HG03060 (cell line): ENCODE results near the gene NIPAL3.
"Not testable (repeated sequence)": the region's sequence is repeated elsewhere in the genome, so short reads cannot be mapped to it uniquely, and the experiment has no call there.

Source experiments
- ATAC-seq: cut with Tn5 transposase; IDR thresholded peaks from one replicate; pipeline ENCODE4 v1.9.1; 2021; ENCODE audit warnings: low read depth, moderate number of reproducible peaks; ENCODE audit not compliant: unreplicated experiment

The NIPAL3 gene

DNA sequence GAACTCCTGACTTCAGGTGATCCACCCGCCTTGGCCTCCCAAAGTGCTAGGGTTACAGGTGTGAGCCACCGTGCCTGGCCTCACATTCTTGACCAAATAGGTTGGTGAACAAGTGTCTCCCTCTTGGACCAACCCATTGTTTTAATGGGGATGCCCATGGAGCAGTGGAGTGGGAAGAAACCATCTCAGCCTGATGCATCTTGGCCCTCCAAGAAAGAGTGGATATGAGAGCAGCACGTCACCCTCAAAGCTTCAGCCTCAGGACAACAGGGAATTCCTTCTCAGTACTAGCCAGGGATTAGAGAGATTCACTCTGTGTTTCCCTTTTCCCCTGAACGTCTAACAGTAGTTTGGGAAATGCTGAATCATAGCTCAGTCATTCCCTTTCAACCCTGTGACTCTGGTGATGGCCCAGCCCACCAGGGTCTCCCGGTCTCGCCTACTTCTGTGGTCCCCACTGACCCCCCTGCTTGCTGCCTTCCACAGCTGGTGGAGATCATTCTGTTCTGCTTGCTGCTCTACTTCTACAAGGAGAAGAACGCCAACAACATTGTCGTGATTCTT, 37.4 kb downstream of the NIPAL3 start:
- ATAC-seq: no peak

DNA sequence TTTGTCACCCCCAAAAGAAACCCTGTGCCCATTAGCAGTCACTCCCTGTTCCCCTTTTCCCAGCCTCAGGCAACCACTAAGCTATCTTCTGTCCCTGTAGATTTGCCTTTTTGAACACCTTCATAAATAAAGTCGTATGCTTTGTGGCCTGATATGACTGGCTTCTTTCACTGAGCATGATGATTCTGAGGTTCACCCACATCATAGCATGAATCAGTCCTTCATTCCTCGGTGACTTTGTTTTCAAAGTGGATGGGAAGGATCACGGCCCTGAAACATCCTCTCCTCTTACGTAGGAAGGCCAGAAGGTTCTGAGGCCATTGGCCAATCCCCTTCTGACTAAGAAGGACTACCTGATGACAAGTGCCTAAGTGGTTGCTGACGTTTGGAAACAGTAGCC, 39.1 kb downstream of the NIPAL3 start:
- no peak for ATAC-seq

DNA sequence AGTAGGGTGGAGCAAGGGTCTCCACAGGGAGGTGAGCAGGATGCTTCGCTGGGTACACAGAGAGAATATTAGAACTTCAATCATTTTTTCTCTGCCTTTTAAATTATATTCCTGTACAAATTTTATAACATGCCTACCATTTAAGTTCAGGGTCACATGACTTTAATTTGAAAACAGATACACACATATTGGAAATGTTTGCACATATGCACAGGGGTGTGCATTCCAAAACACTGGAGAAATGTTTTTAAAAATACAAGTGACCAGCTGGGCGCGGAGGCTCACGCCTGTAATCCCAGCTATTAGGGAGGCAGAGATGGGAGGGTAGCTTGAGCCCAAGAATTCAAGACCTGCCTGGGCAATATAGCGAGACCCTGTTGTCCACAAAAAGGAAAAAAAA, 39.7 kb downstream of the NIPAL3 start:
- ATAC-seq: no peak

DNA sequence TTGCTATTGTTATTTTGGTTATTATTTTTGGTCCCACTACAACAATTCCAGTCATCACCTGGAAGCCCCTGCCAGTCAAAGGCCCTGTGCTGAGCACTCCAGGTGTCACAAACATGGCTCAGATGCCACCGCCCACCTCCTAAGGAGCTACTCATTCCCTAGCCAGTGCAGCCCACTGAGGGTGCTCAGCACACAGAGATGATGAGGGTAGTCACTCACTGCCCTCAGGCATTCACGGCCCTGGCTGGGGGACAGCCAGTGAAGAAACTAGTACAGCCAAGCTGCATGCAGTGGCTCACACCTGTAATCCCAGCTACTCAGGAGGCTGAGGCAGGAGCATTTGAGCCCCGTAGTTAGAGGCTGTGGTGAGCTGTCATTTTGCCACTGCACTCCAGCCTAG, 42.3 kb downstream of the NIPAL3 start:
- ATAC-seq: no peak

DNA sequence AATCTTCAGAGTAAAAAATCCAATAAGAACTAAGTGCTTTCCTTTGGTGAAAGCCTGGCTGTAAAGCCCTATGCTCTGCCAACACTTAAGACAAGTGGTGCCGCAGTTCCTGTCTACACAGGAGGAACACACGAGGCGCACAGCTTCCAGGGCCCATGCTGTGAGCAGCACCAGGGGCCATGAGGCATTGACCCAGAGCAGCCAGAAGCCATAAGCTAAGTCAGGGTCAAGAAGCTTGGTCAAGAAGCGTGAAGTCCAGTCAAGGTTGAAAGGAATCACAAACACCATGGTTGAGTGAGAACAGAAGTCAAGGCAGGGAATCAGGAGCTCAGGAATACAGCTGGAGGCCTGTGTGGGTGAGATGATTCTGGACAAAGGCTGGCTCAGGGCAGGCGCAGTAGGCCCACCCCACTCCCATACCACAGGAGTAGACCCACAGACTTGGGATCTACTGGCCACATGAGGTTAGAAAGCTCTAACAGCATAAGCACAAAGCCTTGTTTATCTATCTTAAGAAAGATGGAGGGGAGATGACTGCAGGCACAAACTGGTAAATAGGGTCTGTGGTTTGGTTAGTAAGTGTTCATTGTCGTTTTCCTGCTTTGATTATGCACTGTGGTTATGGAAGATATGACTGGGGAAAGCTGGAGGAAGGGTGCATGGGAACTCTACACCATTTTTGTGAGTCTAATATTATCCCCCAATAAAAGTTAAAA, 44.1 kb downstream of the NIPAL3 start:
- no peak for ATAC-seq

DNA sequence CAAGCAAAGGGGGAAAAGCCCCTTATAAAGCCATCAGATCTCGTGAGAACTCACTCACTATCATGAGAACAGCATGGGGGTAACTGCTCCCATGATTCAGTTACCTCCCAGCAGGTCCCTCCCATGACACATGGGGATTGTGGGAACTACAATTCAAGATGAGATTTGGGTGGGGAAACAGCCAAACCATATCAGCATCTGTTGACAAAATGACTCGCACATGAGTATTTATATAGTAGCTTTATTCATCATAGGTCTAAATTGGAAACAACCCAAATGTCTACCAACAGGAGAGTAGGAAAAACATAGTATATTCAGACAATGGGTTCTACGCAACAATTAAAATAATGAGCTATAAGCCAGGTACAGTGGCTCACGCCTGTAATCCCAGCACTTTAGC, 46.5 kb downstream of the NIPAL3 start:
- not testable (repeated sequence) for ATAC-seq

DNA sequence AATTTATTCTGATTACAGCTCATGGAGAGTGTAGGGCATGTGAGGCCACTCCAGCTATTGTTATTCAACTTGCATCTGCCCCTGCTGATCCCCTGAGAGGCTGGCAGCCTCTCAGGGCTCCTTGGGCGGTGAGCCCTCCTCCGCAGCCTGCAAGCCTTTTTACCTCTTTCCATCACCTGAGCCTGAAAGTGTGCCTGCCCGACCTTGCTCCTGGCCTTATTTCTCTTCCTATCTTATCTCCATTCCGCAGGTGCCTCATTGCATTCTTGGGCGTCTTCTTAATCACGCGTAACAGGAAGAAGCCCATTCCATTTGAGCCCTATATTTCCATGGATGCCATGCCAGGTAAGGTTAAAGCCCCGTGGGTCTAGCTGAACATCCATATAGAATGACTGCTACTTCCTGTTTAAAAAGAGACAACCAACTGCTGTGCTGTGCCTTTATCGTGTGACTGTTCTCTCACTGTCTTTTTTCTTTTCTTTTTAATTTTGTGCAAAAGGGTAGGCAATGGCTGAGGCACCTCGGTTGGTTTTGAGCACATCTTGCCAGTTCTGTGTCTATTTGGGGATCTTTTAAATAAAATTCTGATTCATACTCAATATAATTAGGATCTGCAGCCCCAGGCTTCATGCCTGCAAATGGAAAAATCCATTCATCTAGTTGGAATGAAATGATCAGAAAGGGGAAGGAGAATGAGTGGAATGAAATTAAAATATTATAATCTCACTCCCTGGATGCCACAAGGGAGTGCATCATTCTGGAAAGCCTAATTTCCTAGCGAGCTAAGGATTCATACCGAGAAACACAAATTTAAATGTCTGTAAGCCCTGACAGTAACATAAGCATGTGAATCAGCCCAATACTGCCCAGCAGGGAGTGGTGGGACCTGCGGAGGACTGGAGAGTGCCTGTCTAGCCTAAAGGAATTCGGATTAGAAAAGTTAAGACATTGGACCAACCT, 48.5 kb downstream of the NIPAL3 start:
- no peak for ATAC-seq

DNA sequence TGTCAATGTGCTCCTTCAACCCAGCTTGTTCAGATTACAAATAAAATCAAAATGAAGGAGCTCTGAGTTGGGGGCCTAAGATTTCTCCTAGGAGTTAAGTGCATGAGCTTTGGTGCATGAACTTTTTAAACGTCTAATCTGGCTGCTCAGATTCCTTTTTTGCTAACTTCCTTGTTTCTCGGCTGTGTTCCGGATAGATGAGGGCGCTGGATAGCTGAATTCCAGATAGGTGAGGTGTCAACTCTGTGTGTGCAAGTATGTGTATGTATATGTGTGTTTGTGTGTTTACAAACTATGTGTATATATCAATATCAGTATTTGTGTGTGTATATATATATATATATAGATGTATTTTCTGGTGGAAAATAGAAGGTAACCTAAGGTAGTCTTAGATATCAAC, 49.5 kb downstream of the NIPAL3 start:
- ATAC-seq: no peak

DNA sequence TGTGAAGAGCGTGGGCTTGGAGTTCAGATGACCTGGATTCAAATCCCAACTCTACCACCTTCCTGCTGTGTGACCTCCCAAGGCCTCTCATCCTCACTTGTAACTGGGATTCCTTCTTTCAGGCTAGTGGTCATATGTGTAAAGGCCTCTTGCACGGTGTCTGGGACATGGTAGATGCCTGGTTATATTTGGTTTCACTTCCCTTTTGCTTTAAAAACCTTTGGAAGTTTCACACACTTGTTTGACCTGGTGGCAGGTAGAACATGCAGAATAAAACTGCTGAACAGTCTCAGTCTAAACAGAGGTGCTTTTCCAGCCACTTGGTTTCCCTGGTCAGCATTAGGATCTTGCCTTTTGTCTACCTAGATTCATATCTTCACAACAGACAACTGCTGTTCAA, 50.0 kb downstream of the NIPAL3 start:
- no peak for ATAC-seq

DNA sequence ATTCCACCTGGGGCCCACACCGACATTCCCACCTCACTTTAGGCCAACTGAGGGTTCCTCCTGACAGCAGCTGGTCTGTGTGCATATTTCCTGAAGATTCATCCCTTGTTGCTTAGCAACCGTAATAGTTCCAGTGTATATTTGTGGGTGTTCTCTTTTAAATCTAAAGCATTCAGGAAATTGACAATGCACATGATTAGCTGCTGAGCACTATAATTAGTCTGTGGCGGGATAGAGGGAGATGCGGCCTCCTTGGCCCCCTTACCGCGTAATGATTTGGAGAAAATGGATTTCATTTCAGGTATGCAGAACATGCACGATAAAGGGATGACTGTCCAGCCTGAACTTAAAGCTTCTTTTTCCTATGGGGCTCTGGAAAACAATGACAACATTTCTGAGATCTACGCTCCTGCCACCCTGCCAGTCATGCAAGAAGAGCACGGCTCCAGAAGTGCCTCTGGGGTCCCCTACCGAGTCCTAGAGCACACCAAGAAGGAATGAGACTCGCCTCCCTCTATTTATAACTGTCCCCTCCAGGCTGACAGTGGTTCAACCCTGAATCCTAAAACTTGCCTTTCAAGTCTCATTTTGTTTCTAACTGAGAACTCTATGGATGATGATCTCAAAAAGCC, 53.2 kb downstream of the NIPAL3 start:
- no peak for ATAC-seq

DNA sequence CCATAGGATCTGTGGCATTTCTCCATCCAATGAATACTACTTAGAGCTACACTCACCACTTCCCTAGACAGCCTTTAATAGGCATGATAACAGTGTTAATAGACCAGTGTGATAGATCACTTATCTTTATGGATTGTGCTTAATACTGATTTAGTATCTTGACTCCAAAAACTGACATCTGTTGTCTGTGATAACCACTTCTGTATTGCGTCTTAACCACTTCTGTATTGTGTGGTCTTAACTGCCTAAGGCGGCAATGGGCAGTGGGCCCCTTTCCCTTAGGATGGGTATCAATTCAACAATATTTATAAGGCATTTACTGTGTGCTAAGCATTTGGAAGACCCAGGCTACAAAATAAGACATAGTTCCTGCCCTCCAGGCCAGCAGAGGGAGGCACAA, 55.0 kb downstream of the NIPAL3 start:
- ATAC-seq: no peak

DNA sequence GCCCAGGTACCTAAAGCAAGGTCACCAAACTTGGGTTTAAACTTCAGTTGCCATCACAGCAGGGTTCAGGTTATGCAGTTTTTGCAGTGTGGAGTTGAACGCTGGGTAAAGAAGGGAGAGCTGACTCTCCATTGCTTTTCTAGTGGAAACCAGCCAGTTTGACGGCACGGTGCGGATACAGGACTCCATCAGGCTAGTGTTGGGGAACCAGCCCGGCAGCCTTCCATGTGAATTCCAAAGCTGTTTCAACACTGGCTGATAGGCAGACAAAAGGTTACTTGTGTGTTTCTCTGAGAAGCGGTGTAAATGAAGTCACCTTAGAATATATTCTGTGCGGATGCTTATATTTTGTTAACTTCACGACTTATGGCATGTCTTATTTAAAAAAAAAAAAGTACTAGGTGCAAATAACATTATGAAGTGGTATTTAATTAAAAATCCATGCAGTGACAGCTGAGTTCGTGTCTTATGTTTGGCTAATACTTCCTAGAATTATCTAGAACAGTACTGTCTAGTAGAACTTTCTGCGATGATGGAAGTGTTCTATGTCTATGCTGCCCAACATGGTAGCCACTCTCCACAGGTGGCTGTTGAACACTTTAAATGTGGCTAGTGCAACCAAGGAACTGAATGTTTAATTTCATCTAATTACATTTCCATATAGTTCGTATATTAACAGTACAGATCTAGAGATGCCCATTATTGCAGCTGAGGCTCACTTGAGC, 57.1 kb downstream of the NIPAL3 start:
- no peak for ATAC-seq

DNA sequence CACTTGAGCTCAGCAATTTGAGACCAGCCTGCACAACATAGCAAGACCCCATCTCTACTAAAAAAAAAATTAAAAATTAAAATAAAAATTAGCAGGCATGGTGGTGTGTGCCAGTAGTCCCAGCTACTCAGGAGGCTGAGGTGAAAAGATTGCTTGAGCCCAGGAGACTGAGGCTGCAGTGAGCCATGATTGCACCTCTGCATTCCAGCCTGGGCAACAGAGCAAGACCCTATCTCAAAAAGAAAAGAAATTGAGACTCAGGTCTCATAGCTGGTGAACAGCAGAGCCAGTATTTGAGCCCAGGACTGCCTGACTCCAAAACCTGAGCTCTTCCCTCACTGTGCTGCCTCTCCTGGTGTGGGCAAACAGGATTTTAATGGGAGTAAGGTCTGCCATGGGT, 58.6 kb downstream of the NIPAL3 start:
- ATAC-seq: no peak

DNA sequence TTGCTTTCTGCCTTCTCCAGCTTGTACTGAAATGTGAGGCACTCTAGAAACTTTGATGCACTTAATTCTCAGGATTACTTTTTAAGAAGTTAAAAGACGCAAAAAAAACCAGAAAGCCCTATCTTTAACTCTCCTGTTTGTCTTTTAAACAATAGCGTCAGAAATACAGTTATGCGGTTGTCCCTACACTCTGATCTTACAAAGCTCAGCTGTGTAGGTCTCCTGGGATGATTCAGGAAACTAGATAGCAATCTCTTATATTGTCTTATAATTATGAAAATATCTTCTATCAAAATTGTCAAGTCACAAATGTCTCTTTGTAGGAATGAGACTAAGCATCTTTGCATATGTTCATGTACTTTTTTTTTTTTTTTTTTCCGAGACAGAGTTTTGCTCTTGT, 60.1 kb downstream of the NIPAL3 start:
- no peak for ATAC-seq

DNA sequence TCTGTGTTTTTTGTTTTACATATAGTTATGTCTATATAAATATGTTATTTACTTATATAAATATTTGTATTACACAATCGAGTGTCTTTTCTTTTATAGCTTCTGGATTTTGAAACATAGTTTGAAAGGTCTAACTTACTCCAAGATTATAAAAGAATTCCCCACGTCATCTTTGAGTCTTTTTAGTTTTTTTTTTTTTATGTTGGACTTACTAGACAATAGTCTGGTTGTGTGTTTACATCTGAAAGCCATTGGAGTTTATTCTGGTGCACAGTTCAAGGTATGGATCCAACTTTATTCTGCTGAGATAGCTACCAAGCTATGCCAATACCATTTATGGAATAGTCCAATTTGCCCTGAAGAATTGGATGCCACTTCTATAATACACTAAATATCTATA, 61.0 kb downstream of the NIPAL3 start:
- ATAC-seq: no peak

DNA sequence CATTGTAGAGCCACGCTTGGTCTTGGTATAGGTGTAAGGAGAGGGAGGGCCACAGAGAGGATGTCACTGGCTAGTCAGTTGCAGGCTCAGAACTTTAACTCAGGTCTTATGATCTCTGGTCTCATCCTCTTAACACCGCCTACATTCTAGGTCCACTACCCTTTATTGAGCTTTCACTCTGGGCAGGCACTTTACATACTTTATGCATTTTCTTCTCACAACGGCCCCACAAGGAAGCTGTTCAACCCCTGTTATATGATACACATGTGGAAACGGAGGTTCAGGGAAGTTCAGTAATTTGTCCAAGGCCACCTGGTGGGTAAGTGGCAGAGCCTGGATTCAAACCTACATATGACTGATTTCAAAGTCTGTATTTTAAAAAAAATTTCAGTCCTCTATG, 61.7 kb downstream of the NIPAL3 start:
- no peak for ATAC-seq

DNA sequence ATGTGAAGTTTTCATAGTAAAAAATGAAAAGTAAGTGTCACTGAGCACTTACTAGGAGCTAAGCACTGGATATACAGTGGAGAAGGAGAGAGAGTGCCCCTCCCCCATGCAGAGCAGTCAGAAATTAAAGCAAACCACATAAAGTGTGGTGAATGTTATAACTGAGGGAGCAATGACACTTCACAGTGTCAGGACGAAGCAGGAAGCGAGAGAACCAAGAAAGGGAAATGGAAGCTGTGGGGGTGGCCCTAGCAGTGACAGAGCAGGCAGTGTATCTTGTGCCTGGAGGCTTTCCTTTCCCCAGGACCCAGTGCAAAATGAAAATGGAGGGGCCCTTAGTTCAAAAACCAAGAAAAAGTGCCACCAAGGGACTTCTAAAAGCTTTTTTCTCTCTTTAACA, 65.5 kb downstream of the NIPAL3 start:
- ATAC-seq: no peak

DNA sequence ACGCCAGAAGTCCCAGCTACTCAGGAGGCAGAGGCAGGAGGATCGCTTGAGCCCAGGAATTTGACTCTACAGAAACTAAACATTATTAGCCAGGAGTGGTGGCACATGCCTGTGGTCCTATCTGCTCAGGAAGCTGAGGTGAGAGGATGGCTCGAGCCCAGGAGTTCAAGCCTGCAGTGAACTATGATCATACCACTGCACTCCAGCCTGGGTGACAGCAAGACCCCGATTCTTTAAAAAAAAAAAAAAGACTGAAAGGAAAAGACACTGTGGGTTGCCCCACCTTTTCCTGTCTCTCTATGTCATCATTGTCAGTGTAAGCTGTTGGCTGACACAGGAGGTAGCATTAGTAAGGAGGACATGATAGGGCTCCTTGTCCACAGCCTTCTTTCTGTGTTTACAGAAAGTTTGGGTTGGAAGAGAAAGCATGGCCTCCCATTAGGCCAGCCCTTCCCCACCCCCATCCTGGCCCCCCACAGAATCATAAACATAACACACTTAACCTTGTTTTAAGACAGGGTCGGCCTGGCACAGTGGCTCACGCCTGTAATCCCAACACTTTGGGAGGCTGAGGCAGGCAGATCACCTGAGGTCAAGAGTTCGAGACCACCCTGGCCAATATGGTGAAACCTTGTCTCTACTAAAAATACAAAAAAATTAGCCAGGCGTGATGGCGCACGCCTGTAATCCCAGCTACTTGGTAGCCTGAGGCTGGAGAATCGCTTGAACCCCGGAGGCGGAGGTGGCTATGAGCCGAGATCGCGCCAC, 66.4 kb downstream of the NIPAL3 start:
- ATAC-seq: no peak

DNA sequence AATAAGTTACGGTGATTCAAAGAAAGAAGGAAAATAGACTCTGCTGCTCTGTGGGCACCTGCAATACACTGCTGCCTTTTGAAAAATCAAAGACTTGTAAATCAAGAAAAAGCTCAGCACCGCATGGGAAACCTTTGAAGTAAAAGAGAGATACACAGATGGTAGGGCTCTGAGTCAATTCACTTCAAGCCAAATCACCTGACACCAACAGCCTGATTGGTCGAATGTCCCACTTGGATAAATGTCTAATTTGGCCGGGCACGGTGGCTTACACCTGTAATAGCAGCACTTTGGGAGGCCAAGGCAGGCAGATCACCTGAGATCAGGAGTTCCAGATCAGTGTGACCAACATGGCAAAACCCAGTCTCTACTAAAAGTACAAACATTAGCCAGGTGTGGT, 67.8 kb downstream of the NIPAL3 start:
- ATAC-seq: no peak

DNA sequence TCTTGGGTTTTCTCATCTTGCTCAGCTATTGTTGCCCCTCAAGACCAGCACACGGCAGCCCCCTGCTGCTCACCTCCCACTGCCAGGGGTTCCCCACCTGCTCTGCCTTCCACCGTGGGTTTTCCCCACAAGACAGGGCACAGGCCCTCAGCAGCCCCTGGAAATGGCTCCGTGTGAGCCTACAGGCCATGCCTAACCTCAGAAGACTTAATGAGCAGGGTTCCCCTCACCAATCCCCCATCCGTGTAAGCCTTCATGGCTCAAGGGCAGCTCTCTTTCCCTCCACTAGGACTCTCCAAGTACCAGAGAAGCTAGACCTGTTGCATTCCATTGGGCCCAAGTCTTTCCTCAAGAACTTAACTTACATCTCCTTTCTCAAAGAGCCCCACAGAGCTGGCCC, 68.6 kb downstream of the NIPAL3 start:
- ATAC-seq: no peak
